A549 treated with DMSO at 1 μM for 4 hours (cell line): ENCODE data around the gene OTC. TPM values are rescaled to one million over a fixed set of nuclear protein-coding genes. Genes with fewer than 3 reads are reported as not detected.

Source experiments
- total RNA-seq: library from RNA; stranded (reverse); fragments of 200-300 nt; extraction: Qiagen RNA extraction; gene quantifications from 5 replicates; pipeline ENCODE4 v1.2.3, GENCODE V29; 2022; ENCODE audit warnings: low read depth

The OTC gene
- total RNA-seq = not detected in 5 replicates

GRCh38 chrX:38352362-38352761 lies at the start of gene OTC:
Gene OTC, plus strand, starts transcription at chrX:38352604. Its CDS starts 93 bp downstream, at chrX:38352697.

DNA sequence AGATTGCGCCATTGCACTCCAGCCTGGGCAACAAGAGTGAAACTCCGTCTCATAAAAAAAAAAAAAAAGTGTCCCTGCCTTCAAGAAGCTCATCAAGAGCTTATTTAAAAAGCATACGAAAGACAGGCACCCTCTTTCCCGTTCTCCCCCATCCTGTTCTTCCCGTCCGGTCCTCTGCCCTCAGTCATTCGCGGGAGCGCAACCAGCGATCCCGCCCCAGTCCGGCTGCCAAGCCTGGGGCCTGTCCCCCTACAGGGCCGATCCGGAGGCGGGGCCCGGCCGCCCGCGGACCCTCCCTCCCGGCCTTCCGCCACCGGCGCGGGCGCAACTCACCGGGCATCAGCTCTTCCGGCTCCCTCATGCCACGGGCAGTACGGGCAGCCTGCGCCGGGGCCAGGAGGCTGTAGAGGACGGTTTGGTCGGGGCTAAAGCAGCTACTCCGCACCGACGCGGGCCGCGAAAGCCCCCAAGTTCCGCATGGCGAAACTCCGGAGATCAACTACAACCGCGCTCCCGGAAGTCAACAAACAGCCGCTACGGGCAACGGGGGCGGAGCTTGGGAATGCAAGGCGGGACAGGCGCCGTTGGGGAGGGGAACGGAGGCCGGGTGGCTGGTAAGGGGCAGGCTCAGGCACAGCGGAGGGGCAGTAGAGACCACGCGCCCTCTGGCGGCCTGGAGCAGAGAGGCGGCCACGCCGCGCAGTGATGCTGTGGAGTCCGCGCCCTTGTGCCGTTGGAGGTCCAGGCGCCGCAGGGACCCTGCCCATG lies 25.2 kb upstream of the OTC start, which contains the start of gene RPGR:
TSS of gene RPGR (minus strand) at position 503 of the 768 bp plus-strand sequence. CDS start at position 361, 142 bp downstream.

Other genes with a start within 250 kb of the OTC start
- gene SRPX, start 131.7 kb upstream of the OTC start, total RNA-seq = 4.4 to 6.9 TPM (median 6.4 TPM) in 5 replicates
- 9.6 to 14.6 TPM (median 11.3 TPM) in 5 replicates for gene RPGR, start 25.1 kb upstream of the OTC start, total RNA-seq
- gene TSPAN7, start 208.9 kb downstream of the OTC start, total RNA-seq = 2.9 to 3.6 TPM (median 3.2 TPM) in 5 replicates